H1 (cell line): ENCODE data around the gene EHD2. TPM values are rescaled to one million over a fixed set of nuclear protein-coding genes. Genes with fewer than 3 reads are reported as not detected.

Experiments used
- CTCF ChIA-PET: fragments of 300-600 bp; sonication (Branson Sonifier 250); formaldehyde crosslinking; loops from one replicate; lab custom pipeline; 2021; ENCODE audit not compliant: partially characterized antibody; lab: Charles Lee
- POLR2A ChIA-PET: fragments of 300-600 bp; sonication (Branson Sonifier 250); formaldehyde crosslinking; loops from one replicate; lab custom pipeline; 2021; ENCODE audit warnings: inconsistent platforms; ENCODE audit not compliant: partially characterized antibody; lab: Charles Lee
- DNase-seq, 2 experiments: peaks; one replicate each; pipeline versions ENCODE4 v3.0.0 to v3.0.0-alpha.2; 2010 to 2022; ENCODE audit warnings: low spot score in 2 of 2, low read depth in 1 of 2, mixed read lengths in 1 of 2
- FAIRE-seq: peaks from 2 replicates; lab custom pipeline; 2011; peaks lifted over from hg19 to GRCh38; lab: Jason Lieb, UNC
- H2AFZ ChIP-seq: 2 replicates; pipeline ENCODE4 v1.8.1; 2012; ENCODE audit warnings: low read length, inconsistent platforms
- H2AK5ac ChIP-seq: 2 replicates; pipeline ENCODE4 v1.6.1; 2013; ENCODE audit warnings: low read depth, low read length
- H2BK120ac ChIP-seq: replicated peaks from 2 replicates; pipeline ENCODE3; 2013; ENCODE audit warnings: low read depth, low read length, inconsistent platforms
- H2BK12ac ChIP-seq: 2 replicates; pipeline ENCODE4 v1.6.1; 2013; ENCODE audit warnings: low read depth, low read length
- H2BK15ac ChIP-seq: 2 replicates; pipeline ENCODE4 v1.6.1; 2013; ENCODE audit warnings: low read length
- H2BK20ac ChIP-seq: 2 replicates; pipeline ENCODE4 v1.6.1; 2013; ENCODE audit warnings: low read length
- H2BK5ac ChIP-seq: 2 replicates; pipeline ENCODE4 v1.6.1; 2013; ENCODE audit warnings: low read depth, low read length
- H3K14ac ChIP-seq: 2 replicates; pipeline ENCODE4 v1.6.1; 2013; ENCODE audit warnings: inconsistent platforms; ENCODE audit not compliant: insufficient read length
- H3K18ac ChIP-seq: 2 replicates; pipeline ENCODE4 v1.6.1; 2013; ENCODE audit warnings: low read length; ENCODE audit errors: extremely low read depth
- H3K23ac ChIP-seq: 2 replicates; pipeline ENCODE4 v1.6.1; 2013; ENCODE audit warnings: inconsistent platforms; ENCODE audit not compliant: insufficient read length
- H3K23me2 ChIP-seq: 2 replicates; pipeline ENCODE4 v1.6.1; 2013; ENCODE audit warnings: low read depth, low read length
- H3K27ac ChIP-seq: 2 replicates; pipeline ENCODE4 v1.6.1; 2011; ENCODE audit warnings: low read depth, low read length, inconsistent platforms
- H3K27me3 ChIP-seq, 4 experiments: replicated peaks in 1 of 4; 1 replicate in 1 of 4; 2 replicates in 3 of 4; pipeline versions ENCODE4 v1.6.1 to v1.8.1; 2011 to 2013; ENCODE audit warnings: low read length in 3 of 4, mild to moderate bottlenecking in 3 of 4, inconsistent platforms in 2 of 4, mixed read lengths in 2 of 4, moderate library complexity in 1 of 4; ENCODE audit not compliant: control insufficient read depth in 3 of 4, insufficient read depth in 3 of 4; ENCODE audit errors: extremely low read depth in 1 of 4
- H3K36me3 ChIP-seq, 4 experiments: 2 replicates each; pipeline versions ENCODE4 v1.6.1 to v1.8.1; 2011 to 2013; ENCODE audit warnings: mild to moderate bottlenecking in 4 of 4, low read length in 3 of 4, moderate library complexity in 2 of 4, control low read depth in 1 of 4, inconsistent platforms in 1 of 4; ENCODE audit not compliant: insufficient read depth in 4 of 4, control insufficient read depth in 2 of 4
- H3K4ac ChIP-seq: replicated peaks from 2 replicates; pipeline ENCODE3; 2013; ENCODE audit warnings: low read length, low read depth, mixed read lengths, inconsistent platforms; ENCODE audit not compliant: insufficient read length
- H3K4me1 ChIP-seq, 4 experiments: replicated peaks in 1 of 4; 1 replicate in 1 of 4; 2 replicates in 3 of 4; pipeline versions ENCODE4 v1.6.1 to v1.8.1; 2011 to 2013; ENCODE audit warnings: low read length in 3 of 4, inconsistent platforms in 2 of 4, mixed read lengths in 1 of 4; ENCODE audit not compliant: insufficient read depth in 4 of 4, control insufficient read depth in 3 of 4
- H3K4me2 ChIP-seq, 2 experiments: 2 replicates each; pipeline versions ENCODE4 v1.6.1 to v1.8.1; 2011 to 2013; ENCODE audit warnings: low read depth in 2 of 2, low read length in 2 of 2, control low read depth in 1 of 2, inconsistent platforms in 1 of 2, mild to moderate bottlenecking in 1 of 2; ENCODE audit not compliant: insufficient read depth in 1 of 2
- H3K4me3 ChIP-seq, 4 experiments: fragments of 200-600, 300-600 bp in 1 of 4; sonication (generic), shearing (Covaris generic), sonication (Bioruptor Twin) in 1 of 4; 2 replicates each; pipeline versions ENCODE4 v1.5.1 to v1.8.1; 2011 to 2016; ENCODE audit warnings: low read length in 4 of 4, low read depth in 3 of 4, control low read depth in 2 of 4, inconsistent platforms in 2 of 4, mild to moderate bottlenecking in 2 of 4, mixed read lengths in 1 of 4, moderate library complexity in 1 of 4; ENCODE audit not compliant: insufficient read depth in 2 of 4; ENCODE audit errors: extremely low read depth in 1 of 4
- H3K56ac ChIP-seq: replicated peaks from 2 replicates; pipeline ENCODE3; 2013; ENCODE audit warnings: low read depth, mild to moderate bottlenecking, mixed read lengths, low read length, inconsistent platforms; ENCODE audit not compliant: insufficient read length
- H3K79me1 ChIP-seq: 2 replicates; pipeline ENCODE4 v1.6.1; 2013; ENCODE audit warnings: low read depth, low read length, control low read depth
- H3K79me2 ChIP-seq, 2 experiments: 2 replicates each; pipeline versions ENCODE4 v1.6.1 to v1.8.1; 2012 to 2013; ENCODE audit warnings: low read length in 2 of 2, mild to moderate bottlenecking in 2 of 2, inconsistent platforms in 1 of 2; ENCODE audit not compliant: insufficient read depth in 2 of 2, control insufficient read depth in 1 of 2
- H3K9ac ChIP-seq, 4 experiments: replicated peaks in 1 of 4; 1 replicate in 1 of 4; 2 replicates in 3 of 4; pipeline versions ENCODE4 v1.6.1 to v1.8.1; 2011 to 2013; ENCODE audit warnings: low read depth in 3 of 4, low read length in 3 of 4, control low read depth in 2 of 4, mild to moderate bottlenecking in 2 of 4, moderate library complexity in 2 of 4, inconsistent platforms in 1 of 4; ENCODE audit errors: extremely low read depth in 1 of 4
- H3K9me3 ChIP-seq, 2 experiments: 2 replicates each; pipeline versions ENCODE4 v1.6.1 to v1.8.1; 2012 to 2013; ENCODE audit warnings: mild to moderate bottlenecking in 2 of 2, moderate library complexity in 2 of 2, control low read depth in 1 of 2, inconsistent platforms in 1 of 2, low read depth in 1 of 2, low read length in 1 of 2, mixed read lengths in 1 of 2; ENCODE audit not compliant: insufficient read depth in 2 of 2
- H4K20me1 ChIP-seq, 2 experiments: replicated peaks in 1 of 2; 2 replicates each; pipeline versions ENCODE3 to v1.8.1; 2011 to 2013; ENCODE audit warnings: inconsistent platforms in 2 of 2, low read length in 2 of 2, mild to moderate bottlenecking in 1 of 2; ENCODE audit not compliant: insufficient read depth in 2 of 2, control insufficient read depth in 1 of 2
- H4K5ac ChIP-seq: 2 replicates; pipeline ENCODE4 v1.6.1; 2013; ENCODE audit warnings: low read length, low read depth, mixed read lengths, inconsistent platforms; ENCODE audit not compliant: insufficient read length
- H4K8ac ChIP-seq: 2 replicates; pipeline ENCODE4 v1.8.0; 2013; ENCODE audit warnings: mild to moderate bottlenecking, moderate library complexity, low read length, inconsistent platforms; ENCODE audit not compliant: insufficient read depth; ENCODE audit errors: extremely low read depth
- H4K91ac ChIP-seq: replicated peaks from 2 replicates; pipeline ENCODE3; 2013; ENCODE audit warnings: low read length, mixed read lengths, inconsistent platforms; ENCODE audit not compliant: insufficient read length
- CHD1 ChIP-seq: IDR thresholded peaks from 2 replicates; pipeline ENCODE4 v1.6.1; 2012; ENCODE audit warnings: low read depth, low read length, improper control_type of control experiment
- POLR2A ChIP-seq, 2 experiments: IDR thresholded peaks; 1 replicate in 1 of 2; 2 replicates in 1 of 2; pipeline ENCODE4 v1.6.1; 2011; ENCODE audit warnings: low read depth in 2 of 2, low read length in 2 of 2, mild to moderate bottlenecking in 2 of 2; ENCODE audit errors: control extremely low read depth in 1 of 2
- RXRA ChIP-seq: IDR thresholded peaks from 2 replicates; pipeline ENCODE4 v1.6.1; 2011; ENCODE audit warnings: low read depth, mild to moderate bottlenecking, low read length, moderate library complexity; ENCODE audit not compliant: insufficient read depth
- WGBS, 2 experiments: shearing (Covaris generic) in 1 of 2; methylation state at CpG; one replicate each; pipeline versions ENCODE4 v1.1.6 to v1.1.7; 2013 to 2015; ENCODE audit warnings: low lambda C conversion rate in 2 of 2, mixed read lengths in 2 of 2, inconsistent platforms in 1 of 2, low coverage in 1 of 2, missing lambda C conversion rate in 1 of 2; ENCODE audit not compliant: insufficient replicate concordance in 2 of 2, insufficient coverage in 1 of 2, insufficient read length in 1 of 2; ENCODE audit errors: extremely low coverage in 1 of 2, missing lambda C conversion rate in 1 of 2; 5-methylcytosine and 5-hydroxymethylcytosine counted together
- polyA plus RNA-seq, 7 experiments: library from polyadenylated mRNA; depleted of rRNA in 3 of 7; stranded (reverse) in 5 of 7; unstranded in 2 of 7; fragments of >200 nt in 5 of 7; fragments of 200-250 nt in 2 of 7; gene quantifications; 1 replicate in 5 of 7; 2 replicates in 1 of 7; 4 replicates in 1 of 7; pipeline versions ENCODE4 v1.2.1 to v1.2.3, GENCODE V29; 2011 to 2013; ENCODE audit warnings: missing spikeins in 2 of 7, mixed read lengths in 2 of 7
- total RNA-seq: library from RNA; stranded (reverse); fragmentation: NEBNext Ultra II Directional; extraction: Animal tissue kit (Norgen Biotek cat#: 25700); gene quantifications from 2 replicates; pipeline ENCODE4 v1.2.1, GENCODE V29; 2021

EHD2 gene
- total and polyA plus RNA-seq, 2 of the 8 experiments (the other 6 are each of a cell fraction or from before 2014, with no cell fraction given), result 4.5 to 14.3 TPM

DNA sequence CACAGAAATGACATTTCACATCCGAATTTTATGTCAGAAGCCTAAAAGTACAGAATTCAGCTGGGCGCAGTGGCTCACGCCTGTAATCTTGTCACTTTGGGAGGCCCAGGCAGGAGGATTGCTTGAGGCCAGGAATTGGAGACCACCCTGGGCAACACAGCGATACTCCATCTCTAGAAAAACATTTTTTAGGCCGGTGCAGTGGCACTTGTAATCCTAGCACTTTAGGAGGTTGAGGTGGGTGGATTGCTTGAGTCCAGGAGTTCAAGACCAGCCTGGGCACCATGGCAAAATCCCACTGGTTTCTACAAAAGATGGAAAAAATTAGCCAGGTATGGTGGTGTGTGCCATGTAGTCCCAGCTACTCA, 47.4 kb downstream of the EHD2 start:
- H2BK120ac ChIP-seq, result no peak overlapping the region
- TF ChIP-seq POLR2A (IDR thresholded peaks at IDR 0.05; ENCODE audit: control extremely low read depth in 1 of 2, low read depth in 2 of 2, low read length in 2 of 2) (peak in 1 of 2 experiments; percentile 62; a peak in 2 of 3 replicates), RXRA (no peak), CHD1 (no peak)
- H3K18ac ChIP-seq, result no peak overlapping the region
- H2BK20ac ChIP-seq, result no peak overlapping the region
- H3K79me2 ChIP-seq, result no peaks in the 10 kb centered on the region
- no peak overlapping the region for H3K4me3 ChIP-seq
- no peak overlapping the region for H2AFZ ChIP-seq
- no peak overlapping the region for H3K4me2 ChIP-seq
- H3K27me3 ChIP-seq, result no peaks in the 10 kb centered on the region
- ChIA-PET POLR2A (interaction anchor here (0.6 to 11.0 kb wide), 10 partner anchors 8 to 150 kb away, joined by 3 to 204 read pairs (median 3); partner anchors contain the start of gene NOP53), CTCF (interaction anchor here (0.6 to 1.6 kb wide), 5 partner anchors 14 to 53 kb away, joined by 3 to 6 read pairs (median 3); no protein-coding TSS in a partner anchor)
- H3K14ac ChIP-seq, result no peak overlapping the region
- peaks cover 10 to 39% (median 29%) of the 10 kb centered on the region in 4 experiments; a peak in 6 of 8 replicates for H3K36me3 ChIP-seq
- no peak overlapping the region for H3K4ac ChIP-seq
- H3K9me3 ChIP-seq, result no peaks in the 10 kb centered on the region
- H3K4me1 ChIP-seq, result peaks cover 0 to 3% (median under 1%) of the 10 kb centered on the region in 4 experiments; a peak in 2 of 7 replicates
- H3K23me2 ChIP-seq, result no peaks in the 10 kb centered on the region
- peaks cover 9 to 10% of the 10 kb centered on the region in 2 experiments for H4K20me1 ChIP-seq
- H3K79me1 ChIP-seq, result no peaks in the 10 kb centered on the region; the same call in 1 of the 2 replicates
- H2BK5ac ChIP-seq, result no peak overlapping the region
- no peak overlapping the region for H2BK12ac ChIP-seq
- no peak overlapping the region for H3K9ac ChIP-seq
- 81% methylated on average over 5 of the region's 5 CpGs; no CpG with 5 or more reads in 1 of the 2 experiments for WGBS, 2 experiments
- H4K91ac ChIP-seq, result no peak overlapping the region
- H2AK5ac ChIP-seq, result no peak overlapping the region
- DNase-seq, result no peak
- H2BK15ac ChIP-seq, result no peak overlapping the region
- H4K5ac ChIP-seq, result no peak overlapping the region
- no peak overlapping the region for H3K56ac ChIP-seq
- H3K23ac ChIP-seq, result no peak overlapping the region
- no peak overlapping the region for H3K27ac ChIP-seq
- FAIRE-seq, result no peak
- H4K8ac ChIP-seq, result no peak overlapping the region
